Measurements from ENCODE around the gene HEXIM1.

The HEXIM1 gene

DNA sequence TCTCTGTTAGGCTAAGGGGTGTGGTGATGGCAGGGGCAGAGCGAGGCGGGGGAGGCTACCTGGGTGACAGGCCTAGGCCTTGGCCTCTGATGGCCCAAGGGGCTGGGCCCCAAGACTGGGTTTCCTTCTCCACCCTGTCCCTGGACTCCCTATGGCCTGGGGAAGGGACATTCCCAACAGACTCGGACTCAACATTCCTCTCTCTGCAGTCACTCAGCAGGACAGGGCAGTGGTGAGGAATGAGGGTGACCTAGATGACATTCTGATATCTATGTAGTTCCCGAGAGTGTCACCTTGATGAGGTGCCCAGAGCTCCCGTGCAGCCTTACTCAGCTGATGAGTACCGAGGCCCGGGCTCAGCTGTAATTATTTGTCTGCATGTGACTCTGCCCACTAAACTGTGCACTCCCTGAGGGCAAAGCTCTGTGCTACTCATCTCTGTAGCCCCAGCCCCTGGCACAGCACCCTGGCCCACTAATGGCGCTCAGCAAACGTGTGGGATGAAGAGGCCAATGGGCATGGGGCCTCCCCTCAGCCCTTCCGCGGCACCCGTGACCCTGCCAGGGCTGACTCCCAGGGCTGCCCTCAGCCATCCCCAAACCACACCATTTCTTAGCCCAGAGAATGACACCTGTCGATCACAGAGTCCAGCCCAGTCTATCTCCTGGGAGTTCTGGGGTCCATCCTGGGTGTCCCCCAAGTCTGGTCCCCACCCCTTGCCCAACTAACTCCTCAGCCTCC, 18.2 kb upstream of the HEXIM1 start:
- no peak for DNase-seq (ENCODE audit: low read depth, low spot score)

DNA sequence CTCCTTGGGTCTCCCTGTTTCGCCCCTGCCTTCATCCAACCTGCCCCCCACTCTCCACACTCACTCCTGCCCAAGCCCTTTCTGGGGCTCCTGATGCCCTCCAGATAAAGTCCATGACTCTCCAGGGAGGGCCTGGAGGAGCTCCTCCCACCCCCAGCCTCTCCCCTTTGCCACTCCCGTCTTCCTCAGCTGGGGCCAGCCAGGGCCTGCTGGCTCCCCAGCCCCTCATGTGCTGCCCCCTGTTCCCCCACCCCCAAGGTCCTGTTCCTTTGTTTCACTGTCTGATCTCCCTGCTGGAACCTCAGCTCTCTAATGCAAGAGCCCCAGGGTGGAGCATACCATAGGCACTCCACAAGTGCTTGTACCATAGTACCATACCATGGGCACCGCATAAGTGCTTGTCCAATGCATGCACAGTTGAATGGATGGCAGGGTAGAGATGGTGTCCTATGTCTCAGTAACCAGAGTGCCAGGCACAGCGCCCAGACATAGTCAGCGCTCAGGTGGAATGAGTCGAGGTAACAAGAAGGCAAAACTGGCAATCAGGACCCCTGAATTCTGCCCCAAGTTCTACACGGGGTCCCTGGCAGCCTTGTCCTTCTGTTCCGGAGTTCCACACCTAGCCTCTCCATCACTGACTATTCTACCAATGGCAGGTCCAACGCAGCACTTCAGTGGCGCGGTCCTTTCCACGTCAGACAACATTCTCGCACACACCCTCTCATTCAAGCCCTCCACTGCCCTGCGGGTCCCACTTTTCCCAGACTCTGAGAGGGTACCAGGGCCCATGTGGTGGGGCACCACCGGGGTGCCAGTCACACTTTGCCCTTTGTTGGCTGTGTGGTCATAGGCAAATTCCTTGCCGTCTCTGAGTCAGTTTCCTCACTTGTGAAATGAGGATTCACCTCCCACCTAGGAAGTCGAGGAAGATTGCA, 17.3 kb upstream of the HEXIM1 start:
- DNase-seq (ENCODE audit: low read depth, low spot score): no peak

DNA sequence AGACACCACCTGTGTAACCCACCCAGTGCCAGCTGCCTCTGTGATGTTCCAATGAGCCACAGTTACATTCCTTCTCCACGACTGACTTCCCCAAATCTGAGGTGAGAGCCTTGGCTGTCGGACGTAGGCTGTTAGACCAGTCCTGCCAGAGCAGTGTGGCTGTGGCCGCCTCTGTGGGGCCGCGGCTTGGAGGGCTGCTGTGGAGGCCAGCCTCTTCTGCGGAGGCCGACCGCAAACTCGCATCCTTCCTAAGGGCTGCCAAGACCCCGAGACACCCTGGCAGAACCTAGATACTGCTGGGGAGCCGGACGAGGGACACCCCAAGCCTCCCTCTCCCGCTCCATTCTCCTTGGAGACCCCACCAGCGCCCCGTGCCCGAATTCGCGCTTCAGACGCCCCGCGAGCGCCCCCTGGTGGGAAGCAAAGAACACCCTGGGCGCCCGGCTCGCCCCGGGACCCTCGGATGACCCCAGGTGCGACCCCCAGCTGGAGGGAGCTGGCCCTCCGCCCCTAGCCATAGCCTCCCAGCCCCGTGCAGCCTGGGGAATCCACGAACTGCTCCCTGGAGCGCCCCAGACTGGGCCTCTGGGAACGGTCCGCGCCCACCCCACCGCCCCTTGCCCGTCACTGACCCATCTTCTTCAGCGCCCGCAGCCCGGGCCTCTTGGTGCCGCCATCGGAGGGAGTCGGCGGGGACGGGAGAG, 16.5 kb upstream of the HEXIM1 start:
- DNase-seq (ENCODE audit: low read depth, low spot score): no peak

DNA sequence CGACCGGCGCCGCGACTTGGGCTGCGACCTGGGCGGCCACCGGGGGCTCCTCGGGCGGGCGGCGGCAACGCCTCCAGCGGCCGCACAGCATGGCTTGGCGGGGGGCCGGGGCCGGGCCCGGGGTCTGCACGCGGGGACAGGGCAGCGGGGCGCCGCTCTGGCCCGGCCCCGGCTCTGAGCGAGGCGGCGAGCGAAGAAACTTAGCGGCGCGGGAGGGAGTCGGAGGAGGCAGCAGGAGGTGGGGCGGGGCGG, 16.0 kb upstream of the HEXIM1 start, which contains the start of gene PLCD3:
Gene PLCD3 (minus strand): TSS at position 196 of the 252 bp plus-strand sequence. CDS start 105 bp downstream, at position 91.
- no peak for DNase-seq (ENCODE audit: low read depth, low spot score)

DNA sequence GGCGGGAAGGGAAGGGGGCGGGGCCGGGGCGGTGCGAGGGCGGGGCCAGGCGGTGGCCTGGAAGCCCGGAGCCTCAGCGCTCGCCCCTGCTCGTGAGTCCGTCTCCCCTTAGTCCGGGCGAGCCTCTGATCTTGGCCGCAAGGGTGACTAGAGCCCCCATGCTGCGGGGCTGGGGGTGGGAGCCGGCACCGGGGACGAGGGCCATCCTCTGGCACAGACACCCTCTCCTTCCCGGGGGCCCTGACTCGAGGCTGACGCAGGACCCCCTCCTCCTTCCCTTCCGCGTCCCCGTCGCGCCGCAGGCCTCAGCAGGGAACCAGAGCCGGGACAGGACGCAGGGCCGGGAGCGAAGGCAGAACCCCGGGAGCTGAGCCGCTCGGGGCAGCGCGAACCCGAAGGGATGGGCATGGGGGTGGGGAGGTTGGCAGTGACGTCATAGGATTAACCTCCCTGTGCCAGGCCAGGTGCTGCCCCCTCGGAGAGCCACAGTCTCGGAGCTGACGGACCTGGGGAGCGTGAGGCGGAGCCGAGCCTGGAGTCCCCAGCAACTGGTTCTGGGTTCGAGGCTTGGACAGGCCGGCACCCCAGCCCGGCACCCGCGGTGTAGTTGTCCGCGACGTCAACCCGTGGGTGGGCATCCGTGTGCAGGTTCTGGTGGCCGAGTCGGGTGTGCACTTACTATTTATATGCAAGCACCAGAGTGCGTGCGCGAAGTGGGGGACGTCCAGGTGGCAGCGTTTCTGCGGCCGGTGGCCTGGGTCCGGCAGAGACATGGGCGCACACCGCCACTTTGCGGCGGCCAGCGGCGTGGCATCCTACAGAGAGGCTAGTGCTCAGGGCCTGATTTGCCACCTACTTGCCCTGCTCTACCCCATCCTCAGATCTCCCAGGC, 15.5 kb upstream of the HEXIM1 start:
- DNase-seq (ENCODE audit: low read depth, low spot score): no peak

DNA sequence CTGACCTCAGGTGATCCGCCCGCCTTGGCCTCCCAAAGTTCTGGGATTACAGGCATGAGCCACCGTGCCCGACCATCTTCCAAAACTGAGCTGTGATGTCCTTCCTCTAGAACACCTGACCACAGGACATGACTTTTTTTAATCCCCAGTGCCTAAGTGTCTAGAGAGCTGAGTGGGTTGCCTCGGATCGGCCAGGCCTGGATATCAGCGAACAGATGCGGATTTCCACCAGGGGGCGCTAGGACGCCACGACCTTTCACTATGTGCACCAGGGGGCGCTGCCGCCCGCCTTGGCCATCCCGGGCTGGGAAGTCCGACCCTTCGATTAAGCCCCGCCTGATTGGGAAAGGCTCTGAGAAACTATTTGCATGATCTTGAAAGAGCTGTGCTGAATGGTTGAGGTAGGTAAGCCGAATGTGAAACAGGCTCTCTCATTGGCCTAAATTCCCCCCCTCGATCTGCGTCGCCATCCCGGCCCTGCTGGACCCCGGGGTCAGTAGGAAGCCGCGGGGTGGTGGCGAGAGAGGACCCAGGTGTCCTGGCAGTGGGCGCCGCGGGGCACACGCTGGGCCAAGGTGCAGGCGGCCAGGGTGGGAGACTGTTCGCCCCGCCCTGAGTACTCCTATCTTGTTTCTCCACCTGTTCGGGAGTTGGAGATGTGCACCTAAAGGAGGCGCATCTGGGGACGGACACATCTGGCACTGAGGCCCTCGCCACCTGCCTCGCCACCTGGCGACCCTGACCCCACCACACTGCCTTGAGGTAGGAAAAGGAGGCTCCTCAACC, 12.9 kb upstream of the HEXIM1 start, which contains the start of gene ACBD4:
Gene ACBD4 (plus strand): TSS at position 496 of the 786 bp plus-strand sequence. CDS start 458 bp downstream, outside the sequence.
- peak; percentile 98 for DNase-seq (ENCODE audit: low read depth, low spot score)

DNA sequence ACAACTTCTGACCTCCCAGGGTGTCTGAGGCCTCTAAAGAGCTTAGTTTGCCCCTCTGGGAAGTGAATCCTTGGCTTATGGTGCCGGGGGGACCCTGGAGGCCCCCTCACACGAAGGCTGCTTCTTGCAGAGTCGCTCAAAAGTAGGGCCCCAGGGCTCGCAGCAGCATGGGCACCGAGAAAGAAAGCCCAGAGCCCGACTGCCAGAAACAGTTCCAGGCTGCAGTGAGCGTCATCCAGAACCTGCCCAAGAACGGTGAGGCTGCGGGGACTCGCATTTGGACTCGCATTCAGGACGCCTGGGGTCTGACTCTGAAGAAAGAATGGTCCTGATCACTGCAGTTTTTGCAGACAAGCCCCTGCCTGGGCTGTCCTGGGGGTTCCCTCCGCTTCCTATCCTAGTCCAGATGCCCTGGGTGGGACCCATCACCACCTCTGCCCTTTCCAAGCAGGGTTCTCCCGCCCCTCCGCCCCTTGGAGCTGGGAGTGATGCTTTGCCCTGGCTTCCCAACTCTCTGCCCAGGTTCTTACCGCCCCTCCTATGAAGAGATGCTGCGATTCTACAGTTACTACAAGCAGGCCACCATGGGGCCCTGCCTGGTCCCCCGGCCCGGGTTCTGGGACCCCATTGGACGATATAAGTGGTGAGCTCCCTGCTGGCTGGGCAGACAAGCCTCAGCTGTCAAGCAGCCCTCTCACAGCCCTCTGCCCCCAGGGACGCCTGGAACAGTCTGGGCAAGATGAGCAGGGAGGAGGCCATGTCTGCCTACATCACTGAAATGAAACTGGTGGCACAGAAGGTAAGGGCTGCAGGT, 12.1 kb upstream of the HEXIM1 start:
- no peak for DNase-seq (ENCODE audit: low read depth, low spot score)

DNA sequence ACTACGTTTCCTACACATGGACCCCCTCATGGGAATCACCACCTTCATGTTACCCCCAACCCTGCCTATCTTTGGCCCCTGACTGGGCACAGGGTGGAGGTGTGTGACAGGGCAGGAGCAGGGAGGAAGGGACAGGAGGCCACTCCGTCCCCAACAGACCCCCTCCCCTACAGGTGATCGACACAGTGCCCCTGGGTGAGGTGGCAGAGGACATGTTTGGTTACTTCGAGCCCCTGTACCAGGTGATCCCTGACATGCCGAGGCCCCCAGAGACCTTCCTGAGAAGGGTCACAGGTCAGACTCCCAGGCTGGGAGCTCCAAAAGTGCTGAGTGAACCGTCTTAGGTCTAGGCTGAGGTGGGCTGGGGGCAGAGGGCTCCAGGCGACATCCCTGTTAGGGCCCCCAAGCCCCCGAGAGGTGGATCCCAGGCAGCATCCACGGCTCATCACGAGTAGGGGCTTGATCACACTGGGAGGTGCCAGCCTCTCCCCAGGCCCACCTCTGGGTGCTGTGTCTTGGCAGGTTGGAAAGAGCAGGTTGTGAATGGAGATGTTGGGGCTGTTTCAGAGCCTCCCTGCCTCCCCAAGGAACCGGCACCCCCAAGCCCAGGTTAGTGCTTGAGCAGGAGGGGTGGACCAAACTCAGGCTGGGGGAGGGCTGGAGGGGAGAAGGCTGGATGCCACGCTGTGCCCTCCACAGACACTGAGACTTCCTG, 11.3 kb upstream of the HEXIM1 start:
- DNase-seq (ENCODE audit: low read depth, low spot score): no peak

DNA sequence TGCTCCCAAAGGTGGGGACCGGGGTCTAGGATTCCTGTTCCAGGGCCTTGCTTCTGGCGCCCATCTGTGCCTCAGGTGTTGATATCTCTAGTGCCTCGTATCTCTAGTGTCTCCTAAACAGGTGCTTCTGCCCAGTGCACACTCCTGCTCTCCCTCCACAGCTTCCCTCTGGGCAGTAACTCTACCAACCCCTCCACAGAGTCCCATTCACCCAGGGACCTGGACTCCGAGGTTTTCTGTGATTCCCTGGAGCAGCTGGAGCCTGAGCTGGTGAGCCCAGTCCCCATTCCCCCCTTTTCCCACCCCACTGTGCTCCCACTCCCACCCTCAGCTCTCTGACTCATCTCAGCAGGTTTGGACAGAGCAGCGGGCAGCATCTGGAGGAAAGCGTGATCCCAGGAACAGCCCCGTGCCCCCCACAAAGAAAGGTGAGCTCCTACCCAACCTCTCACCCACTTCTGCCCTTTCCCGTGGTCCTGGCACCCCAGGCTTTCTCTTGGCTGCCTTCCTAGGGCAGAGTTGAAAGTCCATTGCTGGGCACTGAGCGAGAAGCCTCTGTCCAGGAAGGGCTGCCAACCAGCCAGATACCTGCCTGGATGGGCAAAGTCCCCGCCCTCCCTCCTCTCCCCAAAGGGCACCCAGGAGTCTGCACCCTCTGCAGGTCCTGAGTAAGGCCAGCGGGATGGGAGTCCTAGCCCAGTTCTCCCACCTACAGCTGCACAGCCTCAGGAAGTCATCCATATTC, 10.5 kb upstream of the HEXIM1 start:
- no peak for DNase-seq (ENCODE audit: low read depth, low spot score)

DNA sequence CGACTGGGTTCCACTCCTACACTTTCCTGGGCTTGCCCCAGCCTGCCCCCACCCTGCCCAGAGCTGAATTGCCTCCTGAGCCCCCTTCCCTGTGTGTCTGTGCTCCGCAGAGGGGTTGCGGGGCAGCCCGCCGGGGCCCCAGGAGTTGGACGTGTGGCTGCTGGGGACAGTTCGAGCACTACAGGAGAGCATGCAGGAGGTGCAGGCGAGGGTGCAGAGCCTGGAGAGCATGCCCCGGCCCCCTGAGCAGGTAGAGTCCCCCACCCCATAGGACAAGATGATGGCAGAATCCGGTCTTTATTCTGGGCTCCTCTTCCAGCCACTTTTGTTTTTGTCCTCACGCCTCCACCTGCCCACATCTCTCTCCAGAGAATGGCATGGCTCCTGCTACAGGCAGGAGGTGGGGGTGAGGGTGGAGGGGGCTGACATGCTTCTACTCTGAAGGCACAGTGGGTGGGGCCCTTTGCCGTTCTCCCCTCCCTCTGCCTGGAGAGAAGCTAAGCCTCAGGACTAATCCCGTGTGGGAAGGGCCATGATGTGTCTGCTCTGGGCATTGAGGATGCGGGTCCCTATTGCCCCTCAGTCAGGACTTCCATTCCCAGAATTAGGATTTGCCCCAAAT, 9.3 kb upstream of the HEXIM1 start:
- no peak for DNase-seq (ENCODE audit: low read depth, low spot score)

DNA sequence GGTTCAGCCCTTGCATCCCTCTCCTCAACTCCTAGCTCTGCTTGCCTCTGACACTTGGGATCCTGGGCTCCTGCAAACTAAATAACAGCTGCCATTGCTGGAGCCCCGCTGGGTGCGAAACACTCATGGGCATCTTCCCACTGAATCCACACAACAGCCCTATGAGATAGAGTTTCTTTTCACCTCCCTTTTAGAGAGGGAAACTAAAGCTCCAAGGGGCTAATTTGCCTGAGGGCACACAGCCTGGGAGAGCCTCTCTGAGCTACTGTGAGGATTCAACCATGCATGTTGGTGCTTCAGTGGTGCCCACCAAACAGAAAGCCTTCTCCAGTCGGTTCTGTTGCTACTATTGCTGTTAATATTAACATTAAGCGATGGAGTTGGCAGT, 8.7 kb upstream of the HEXIM1 start:
- DNase-seq (ENCODE audit: low read depth, low spot score): no peak

DNA sequence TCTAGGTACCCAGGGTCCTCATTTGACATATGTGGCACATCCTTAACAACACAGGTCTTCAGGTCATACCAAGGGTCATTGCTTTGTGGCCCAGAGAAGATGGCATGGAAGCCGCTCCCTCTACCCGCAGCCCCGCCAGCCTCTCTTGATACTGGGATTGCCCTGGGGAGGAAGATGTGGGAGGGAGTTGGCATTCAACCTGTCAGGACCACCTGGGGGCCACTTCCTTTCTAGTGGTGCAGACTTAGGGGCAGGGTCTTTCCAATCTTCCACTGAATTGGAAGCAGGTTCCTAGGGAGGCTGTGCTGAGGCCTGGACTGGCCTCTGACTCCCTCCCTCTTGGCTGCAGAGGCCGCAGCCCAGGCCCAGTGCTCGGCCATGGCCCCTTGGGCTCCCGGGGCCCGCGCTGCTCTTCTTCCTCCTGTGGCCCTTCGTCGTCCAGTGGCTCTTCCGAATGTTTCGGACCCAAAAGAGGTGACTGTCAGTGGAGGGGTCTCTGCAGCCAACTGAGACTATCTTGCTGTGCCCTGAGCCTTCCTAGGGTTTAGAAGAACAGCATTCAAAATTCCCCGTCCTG, 5.1 kb upstream of the HEXIM1 start:
- DNase-seq (ENCODE audit: low read depth, low spot score): no peak

DNA sequence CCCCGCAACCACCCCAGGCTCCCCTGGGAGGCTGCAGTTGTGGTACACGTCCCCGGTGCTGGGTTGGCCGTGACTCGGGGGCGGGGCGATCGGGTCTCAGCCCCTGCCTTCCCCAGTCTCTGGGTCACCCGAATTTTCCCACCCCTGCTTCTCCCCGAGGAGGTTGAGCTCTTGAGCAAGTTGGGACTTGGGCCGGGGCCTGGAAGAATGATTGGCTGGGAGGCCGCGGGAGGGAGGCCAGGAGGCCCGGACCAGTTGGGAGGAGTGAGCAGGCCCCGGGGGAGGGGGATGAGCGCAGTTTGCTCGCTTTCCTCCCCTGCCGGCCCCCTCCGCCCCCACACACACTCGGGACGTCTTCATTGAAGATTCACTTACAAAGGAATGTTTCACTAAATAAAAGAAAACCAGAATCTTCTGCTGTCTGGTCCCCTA, 4.5 kb upstream of the HEXIM1 start:
- no peak for DNase-seq (ENCODE audit: low read depth, low spot score)

DNA sequence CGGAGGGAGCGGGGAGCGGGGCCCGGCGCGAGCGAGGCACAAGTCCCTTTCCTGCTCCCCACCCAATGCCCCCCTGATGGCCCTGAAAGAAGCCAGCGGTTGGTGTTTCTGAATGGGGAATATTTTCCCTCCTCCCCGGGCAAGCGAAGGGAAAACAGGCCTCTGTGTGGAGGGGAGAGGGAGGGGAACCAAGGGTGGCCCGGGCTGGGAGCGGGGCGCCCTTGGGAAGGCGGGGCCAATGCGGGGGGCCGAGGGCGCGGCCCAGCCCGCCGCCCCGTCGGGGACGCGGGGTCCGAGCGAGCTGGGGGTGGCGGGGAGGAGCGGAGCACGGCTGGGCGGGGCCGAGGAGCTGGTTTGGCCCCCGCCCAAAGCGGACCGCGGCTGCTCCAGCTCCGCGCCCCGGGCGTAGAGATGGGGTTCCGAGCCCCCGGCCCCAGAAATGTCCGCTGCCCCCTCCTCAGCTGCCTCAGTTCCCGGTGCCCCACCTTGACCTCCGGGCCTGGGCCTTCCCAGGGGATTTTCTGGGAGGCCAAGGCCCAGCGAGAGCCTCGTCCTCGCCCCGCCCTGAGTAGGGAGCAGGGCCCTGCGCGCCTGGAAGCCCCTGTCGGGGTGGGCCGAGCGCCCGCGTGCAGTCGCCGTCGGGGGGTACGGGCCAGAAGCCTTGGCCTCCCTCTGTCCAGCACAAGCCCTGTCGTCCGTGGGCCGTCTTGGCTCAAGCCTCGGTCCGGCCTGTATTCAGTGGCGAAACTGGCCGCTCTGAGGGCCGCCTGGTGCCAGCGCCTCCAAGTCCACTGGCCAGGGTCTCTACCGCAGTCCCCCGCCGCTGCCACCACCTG, 3.9 kb upstream of the HEXIM1 start:
- DNase-seq (ENCODE audit: low read depth, low spot score): no peak

DNA sequence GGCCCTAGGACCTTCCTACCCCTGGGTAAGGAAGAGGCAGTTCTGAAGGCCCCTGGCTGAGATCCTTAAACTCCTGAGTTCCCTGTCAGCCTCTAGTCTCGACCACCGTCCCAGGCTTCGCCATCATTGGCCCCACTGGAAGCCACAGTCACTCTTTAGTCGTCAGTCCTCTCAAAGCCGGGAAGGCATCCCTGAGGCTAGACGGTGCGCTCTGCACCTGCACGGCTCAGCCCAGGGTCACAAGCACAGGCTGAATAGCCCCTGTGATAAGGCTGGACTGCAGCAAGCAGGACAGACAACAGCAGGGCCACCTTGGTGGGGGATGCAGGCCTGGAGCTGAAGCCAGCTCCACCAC, 3.3 kb upstream of the HEXIM1 start:
- no peak for DNase-seq (ENCODE audit: low read depth, low spot score)

DNA sequence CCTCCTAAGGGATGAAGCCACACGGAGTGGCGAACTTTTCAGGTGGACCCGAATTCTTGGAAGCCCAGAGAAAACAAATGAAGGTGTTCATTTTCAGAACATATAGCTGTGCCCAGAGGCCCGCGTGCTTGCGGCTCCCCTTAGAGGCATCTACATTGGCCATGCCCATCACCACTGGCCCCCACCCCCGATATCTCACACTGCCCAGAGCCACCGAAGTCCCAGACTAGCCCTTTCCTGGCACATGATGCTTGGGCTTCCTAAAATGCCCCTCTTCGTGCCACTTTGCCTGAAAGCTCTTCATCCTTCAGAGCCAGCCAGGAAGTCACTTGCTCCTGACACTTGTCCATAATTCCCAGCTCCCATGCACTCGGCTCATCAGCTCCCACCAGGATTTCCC, 2.1 kb upstream of the HEXIM1 start:
- DNase-seq (ENCODE audit: low read depth, low spot score): no peak

DNA sequence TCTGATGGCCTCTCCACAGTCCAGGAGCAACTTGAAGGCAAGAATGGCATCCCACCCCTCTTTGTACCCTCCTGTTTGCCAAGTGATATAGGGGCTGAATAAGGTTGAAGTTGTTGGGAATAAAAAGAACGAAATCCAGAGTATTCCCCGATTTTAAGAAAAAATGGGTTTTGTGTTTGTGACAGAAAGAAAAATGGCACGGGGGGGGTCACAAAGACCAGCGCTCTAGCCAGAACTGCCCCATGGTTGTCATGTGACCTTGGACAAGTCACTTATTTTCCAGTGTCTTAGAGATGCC, 1.7 kb upstream of the HEXIM1 start:
- no peak for DNase-seq (ENCODE audit: low read depth, low spot score)
